Measurements from ENCODE around the gene LUZP2. TPM values are rescaled to one million over a fixed set of nuclear protein-coding genes. Genes with fewer than 3 reads are reported as not detected.
A peak's percentile ranks its signal among the peaks of the same experiment; 100 is the strongest.

The LUZP2 gene
- total and polyA plus RNA-seq, 2 of the 8 experiments (the other 6 are each of a cell fraction or from before 2014, with no cell fraction given), result 0.79 to 1.5 TPM

DNA sequence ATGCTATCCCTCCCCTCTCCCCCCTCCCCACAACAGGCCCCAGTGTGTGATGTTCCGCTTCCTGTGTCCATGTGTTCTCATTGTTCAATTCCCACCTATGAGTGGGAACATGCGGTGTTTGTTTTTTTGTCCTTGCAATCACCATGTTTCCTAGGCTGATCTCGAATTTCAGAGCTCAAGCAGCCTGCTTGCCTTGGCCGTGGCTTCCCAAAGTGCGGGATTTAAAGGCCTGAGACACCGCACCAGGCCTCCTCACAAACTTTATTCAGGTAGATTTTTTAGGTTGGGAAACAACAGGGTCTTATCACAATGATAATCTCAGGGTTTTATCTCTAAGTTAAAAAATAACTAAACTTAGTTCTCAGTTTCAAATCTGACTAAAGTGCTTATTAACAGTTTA is 125.4 kb downstream of the LUZP2 start:
- Histone ChIP-seq H4K20me1 (replicated peaks in 1 of 2; ENCODE audit: control insufficient read depth in 1 of 2, insufficient read depth in 2 of 2, low read length in 2 of 2) (no peaks in the 10 kb centered on the region), H2BK5ac (ENCODE audit: low read depth, low read length) (no peak overlapping the region), H3K27ac (ENCODE audit: low read depth, low read length) (no peak overlapping the region), H3K23ac (ENCODE audit: insufficient read length) (no peak overlapping the region), H3K9ac (replicated peaks in 1 of 4; ENCODE audit: extremely low read depth in 1 of 4, low read depth in 3 of 4, low read length in 3 of 4) (no peak overlapping the region), H4K91ac (replicated peaks; ENCODE audit: insufficient read length, low read length) (no peak overlapping the region), H3K27me3 (replicated peaks in 1 of 4; ENCODE audit: control insufficient read depth in 3 of 4, extremely low read depth in 1 of 4, insufficient read depth in 3 of 4, low read length in 3 of 4) (no peaks in the 10 kb centered on the region), H2BK120ac (replicated peaks; ENCODE audit: low read depth, low read length) (no peak overlapping the region), H3K4me2 (ENCODE audit: insufficient read depth in 1 of 2, low read depth in 2 of 2, low read length in 2 of 2) (no peak overlapping the region), H4K5ac (ENCODE audit: insufficient read length, low read depth, low read length) (no peak overlapping the region), H3K56ac (replicated peaks; ENCODE audit: insufficient read length, low read depth, low read length) (no peak overlapping the region), H3K14ac (ENCODE audit: insufficient read length) (no peak overlapping the region), H3K18ac (ENCODE audit: extremely low read depth, low read length) (no peak overlapping the region), H3K79me1 (ENCODE audit: low read depth, low read length) (no peaks in the 10 kb centered on the region), H3K23me2 (ENCODE audit: low read depth, low read length) (no peaks in the 10 kb centered on the region), H3K4me1 (replicated peaks in 1 of 4; ENCODE audit: control insufficient read depth in 3 of 4, insufficient read depth in 4 of 4, low read length in 3 of 4) (peaks cover 0 to 3% (median 0%) of the 10 kb centered on the region in 4 experiments; a peak in 1 of 7 replicates), H2AFZ (ENCODE audit: low read length) (no peak overlapping the region), H3K9me3 (ENCODE audit: insufficient read depth in 2 of 2, low read depth in 1 of 2, low read length in 1 of 2) (no peaks in the 10 kb centered on the region), H2AK5ac (ENCODE audit: low read depth, low read length) (no peak overlapping the region), H3K4ac (replicated peaks; ENCODE audit: insufficient read length, low read depth, low read length) (no peak overlapping the region), H3K79me2 (ENCODE audit: control insufficient read depth in 1 of 2, insufficient read depth in 2 of 2, low read length in 2 of 2) (no peaks in the 10 kb centered on the region), H4K8ac (ENCODE audit: extremely low read depth, insufficient read depth, low read length) (peak overlapping the region; percentile 80; the same call in 1 of the 2 replicates), H2BK20ac (ENCODE audit: low read length) (no peak overlapping the region), H2BK15ac (ENCODE audit: low read length) (no peak overlapping the region), H3K4me3 (ENCODE audit: extremely low read depth in 1 of 4, insufficient read depth in 2 of 4, low read depth in 3 of 4, low read length in 4 of 4) (no peak overlapping the region), H2BK12ac (ENCODE audit: low read depth, low read length) (no peak overlapping the region), H3K36me3 (ENCODE audit: control insufficient read depth in 2 of 4, insufficient read depth in 4 of 4, low read length in 3 of 4) (no peaks in the 10 kb centered on the region)
- ChIA-PET POLR2A (ENCODE audit: partially characterized antibody) (no interaction called here), CTCF (ENCODE audit: partially characterized antibody) (no interaction called here)
- FAIRE-seq, result no peak
- peak in 1 of 2 experiments; percentile 2 for DNase-seq (ENCODE audit: low read depth in 1 of 2, low spot score in 2 of 2)
- WGBS, 2 experiments (ENCODE audit: extremely low coverage in 1 of 2, insufficient coverage in 1 of 2, insufficient read length in 1 of 2, insufficient replicate concordance in 2 of 2, low coverage in 1 of 2, low lambda C conversion rate in 2 of 2, missing lambda C conversion rate in 1 of 2), result 68% methylated on average over 5 of the region's 6 CpGs; no CpG with 5 or more reads in 1 of the 2 experiments

Measured in H1 (cell line).